Astrocyte (in vitro differentiated cells and primary cell): ENCODE measurements around the gene EFCAB6.

Experiments used
- EZH2 ChIP-seq: IDR thresholded peaks from 2 replicates; pipeline ENCODE4 v1.6.1; 2012; ENCODE audit warnings: mild to moderate bottlenecking, low read length, inconsistent platforms; ENCODE audit not compliant: insufficient read depth
- TF ChIP-seq, protein P1 (sequence below): IDR thresholded peaks from 2 replicates; pipeline ENCODE4 v1.5.1; 2011; ENCODE audit warnings: low read depth, mild to moderate bottlenecking, inconsistent platforms, low read length, moderate library complexity; ENCODE audit not compliant: insufficient read depth

DNA sequence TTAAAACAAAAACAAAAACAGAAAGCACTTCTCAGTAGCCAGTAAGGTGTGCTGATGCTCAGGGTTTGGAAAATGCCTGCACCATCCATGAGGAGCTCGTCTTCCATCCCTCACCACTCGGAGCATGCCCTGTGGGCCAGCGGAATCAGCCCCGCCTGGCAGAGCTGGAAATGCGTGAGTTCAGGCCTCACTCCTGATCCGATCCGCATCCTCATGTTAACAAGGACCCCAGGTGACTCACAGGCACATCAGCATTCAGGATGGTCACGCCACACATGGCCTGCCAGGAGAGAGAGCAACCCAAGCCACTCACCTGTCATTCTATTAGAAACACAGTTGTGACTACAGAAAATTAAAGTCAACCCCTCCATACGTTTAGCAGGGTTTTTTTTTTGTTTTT lies 211.8 kb downstream of the EFCAB6 start:
- TF ChIP-seq, protein P1, sequence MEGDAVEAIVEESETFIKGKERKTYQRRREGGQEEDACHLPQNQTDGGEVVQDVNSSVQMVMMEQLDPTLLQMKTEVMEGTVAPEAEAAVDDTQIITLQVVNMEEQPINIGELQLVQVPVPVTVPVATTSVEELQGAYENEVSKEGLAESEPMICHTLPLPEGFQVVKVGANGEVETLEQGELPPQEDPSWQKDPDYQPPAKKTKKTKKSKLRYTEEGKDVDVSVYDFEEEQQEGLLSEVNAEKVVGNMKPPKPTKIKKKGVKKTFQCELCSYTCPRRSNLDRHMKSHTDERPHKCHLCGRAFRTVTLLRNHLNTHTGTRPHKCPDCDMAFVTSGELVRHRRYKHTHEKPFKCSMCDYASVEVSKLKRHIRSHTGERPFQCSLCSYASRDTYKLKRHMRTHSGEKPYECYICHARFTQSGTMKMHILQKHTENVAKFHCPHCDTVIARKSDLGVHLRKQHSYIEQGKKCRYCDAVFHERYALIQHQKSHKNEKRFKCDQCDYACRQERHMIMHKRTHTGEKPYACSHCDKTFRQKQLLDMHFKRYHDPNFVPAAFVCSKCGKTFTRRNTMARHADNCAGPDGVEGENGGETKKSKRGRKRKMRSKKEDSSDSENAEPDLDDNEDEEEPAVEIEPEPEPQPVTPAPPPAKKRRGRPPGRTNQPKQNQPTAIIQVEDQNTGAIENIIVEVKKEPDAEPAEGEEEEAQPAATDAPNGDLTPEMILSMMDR = no peak
- no peak for TF ChIP-seq EZH2
